Measurements from ENCODE around the gene KRT14. TPM values are rescaled to one million over a fixed set of nuclear protein-coding genes. Genes with fewer than 3 reads are reported as not detected.

Gene KRT14
- total RNA-seq, 1 experiment from 2014 or later, result not detected

GRCh38 chr17:41563607-41564170 is 23.0 kb downstream of the KRT14 start:
- ChIA-PET POLR2A (no interaction called here), CTCF (interaction anchor here (2.0 kb wide), 1 partner anchor 15 kb away, joined by 8 read pairs; no protein-coding TSS in a partner anchor)
- H3K4me3 ChIP-seq (ENCODE audit: low read depth in 2 of 2, low read length in 2 of 2), result no peak overlapping the region
- H3K36me3 ChIP-seq (ENCODE audit: control insufficient read depth, insufficient read depth, low read length), result no peaks in the 10 kb centered on the region
- TF ChIP-seq SIN3A (IDR thresholded peaks at IDR 0.05; ENCODE audit: borderline replicate concordance, insufficient read depth, low read depth, low read length) (no peak), POLR2AphosphoS5 (IDR thresholded peaks at IDR 0.05; ENCODE audit: low read depth, low read length) (no peak), TCF7L2 (IDR thresholded peaks at IDR 0.05; ENCODE audit: low read depth, low read length) (no peak), CTCF (IDR thresholded peaks at IDR 0.05) (no peak)
- TF ChIP-seq, protein P1, sequence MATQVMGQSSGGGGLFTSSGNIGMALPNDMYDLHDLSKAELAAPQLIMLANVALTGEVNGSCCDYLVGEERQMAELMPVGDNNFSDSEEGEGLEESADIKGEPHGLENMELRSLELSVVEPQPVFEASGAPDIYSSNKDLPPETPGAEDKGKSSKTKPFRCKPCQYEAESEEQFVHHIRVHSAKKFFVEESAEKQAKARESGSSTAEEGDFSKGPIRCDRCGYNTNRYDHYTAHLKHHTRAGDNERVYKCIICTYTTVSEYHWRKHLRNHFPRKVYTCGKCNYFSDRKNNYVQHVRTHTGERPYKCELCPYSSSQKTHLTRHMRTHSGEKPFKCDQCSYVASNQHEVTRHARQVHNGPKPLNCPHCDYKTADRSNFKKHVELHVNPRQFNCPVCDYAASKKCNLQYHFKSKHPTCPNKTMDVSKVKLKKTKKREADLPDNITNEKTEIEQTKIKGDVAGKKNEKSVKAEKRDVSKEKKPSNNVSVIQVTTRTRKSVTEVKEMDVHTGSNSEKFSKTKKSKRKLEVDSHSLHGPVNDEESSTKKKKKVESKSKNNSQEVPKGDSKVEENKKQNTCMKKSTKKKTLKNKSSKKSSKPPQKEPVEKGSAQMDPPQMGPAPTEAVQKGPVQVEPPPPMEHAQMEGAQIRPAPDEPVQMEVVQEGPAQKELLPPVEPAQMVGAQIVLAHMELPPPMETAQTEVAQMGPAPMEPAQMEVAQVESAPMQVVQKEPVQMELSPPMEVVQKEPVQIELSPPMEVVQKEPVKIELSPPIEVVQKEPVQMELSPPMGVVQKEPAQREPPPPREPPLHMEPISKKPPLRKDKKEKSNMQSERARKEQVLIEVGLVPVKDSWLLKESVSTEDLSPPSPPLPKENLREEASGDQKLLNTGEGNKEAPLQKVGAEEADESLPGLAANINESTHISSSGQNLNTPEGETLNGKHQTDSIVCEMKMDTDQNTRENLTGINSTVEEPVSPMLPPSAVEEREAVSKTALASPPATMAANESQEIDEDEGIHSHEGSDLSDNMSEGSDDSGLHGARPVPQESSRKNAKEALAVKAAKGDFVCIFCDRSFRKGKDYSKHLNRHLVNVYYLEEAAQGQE (IDR thresholded peaks at IDR 0.05; ENCODE audit: insufficient read depth in 1 of 2, low read depth in 2 of 2, low read length in 1 of 2), result no peak
- no peak overlapping the region for H3K27ac ChIP-seq (ENCODE audit: low read length)
- BruUV-seq (replicated peaks), result no TSS peak
- no peaks in the 10 kb centered on the region for H3K4me1 ChIP-seq (ENCODE audit: control insufficient read depth, insufficient read depth, low read length)
- H3K27me3 ChIP-seq (ENCODE audit: control insufficient read depth, insufficient read depth, low read length), result peaks cover 3% of the 10 kb centered on the region; the same call in 1 of the 2 replicates
- intact Hi-C loops (cut with micrococcal nuclease; ENCODE audit: unreplicated experiment) (no loop called here), in situ Hi-C loops (cut with HindIII; ENCODE audit: low pct_unique_long_range_greater_than_20kb, low sequenced_read_pairs) (no loop called here)
- H3K9me3 ChIP-seq (ENCODE audit: control insufficient read depth, insufficient read depth, low read depth, low read length), result no peaks in the 10 kb centered on the region
- DNase-seq (ENCODE audit: low read depth, low spot score) (no peak), ATAC-seq (no peak)

DNA sequence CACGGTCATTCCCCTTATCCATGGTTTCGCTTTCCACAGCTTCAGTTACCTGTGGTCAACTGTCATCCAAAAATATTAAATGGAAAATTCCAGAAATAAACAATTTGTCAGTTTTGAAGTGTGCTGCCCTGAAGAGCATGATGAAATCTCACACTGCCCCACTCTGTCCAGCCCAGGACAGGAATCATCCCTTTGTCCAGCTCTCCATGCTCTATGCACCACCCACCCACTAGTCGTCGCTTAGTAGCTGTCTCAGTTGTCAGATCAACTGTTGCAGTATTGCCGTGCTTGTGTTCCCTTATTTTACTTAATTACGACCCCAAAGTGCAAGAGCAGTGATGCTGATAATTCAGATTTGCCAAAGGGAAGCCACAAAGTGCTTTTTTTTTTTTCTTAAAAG is 25.1 kb downstream of the KRT14 start:
- no TSS peak for BruUV-seq (replicated peaks)
- TF ChIP-seq CTCF (IDR thresholded peaks at IDR 0.05), result no peak
- TF ChIP-seq SIN3A (IDR thresholded peaks at IDR 0.05; ENCODE audit: borderline replicate concordance, insufficient read depth, low read depth, low read length), result no peak
- TF ChIP-seq, protein P1 (IDR thresholded peaks at IDR 0.05; ENCODE audit: insufficient read depth in 1 of 2, low read depth in 2 of 2, low read length in 1 of 2), result no peak
- no peak for TF ChIP-seq TCF7L2 (IDR thresholded peaks at IDR 0.05; ENCODE audit: low read depth, low read length)
- TF ChIP-seq POLR2AphosphoS5 (IDR thresholded peaks at IDR 0.05; ENCODE audit: low read depth, low read length), result no peak
- DNase-seq (ENCODE audit: low read depth, low spot score), result no peak
- H3K4me1 ChIP-seq (ENCODE audit: control insufficient read depth, insufficient read depth, low read length), result no peaks in the 10 kb centered on the region
- H3K36me3 ChIP-seq (ENCODE audit: control insufficient read depth, insufficient read depth, low read length), result no peaks in the 10 kb centered on the region
- intact Hi-C loops (cut with micrococcal nuclease; ENCODE audit: unreplicated experiment), result no loop called here
- ChIA-PET CTCF (interaction anchor here (1.2 kb wide), 1 partner anchor 11 kb away, joined by 3 read pairs; no protein-coding TSS in a partner anchor), POLR2A (interaction anchor here (0.7 kb wide), 1 partner anchor 474 kb away, joined by 6 read pairs; no protein-coding TSS in a partner anchor)
- H3K9me3 ChIP-seq (ENCODE audit: control insufficient read depth, insufficient read depth, low read depth, low read length), result no peaks in the 10 kb centered on the region
- H3K27ac ChIP-seq (ENCODE audit: low read length), result no peak overlapping the region
- H3K4me3 ChIP-seq (ENCODE audit: low read depth in 2 of 2, low read length in 2 of 2), result no peak overlapping the region
- in situ Hi-C loops (cut with HindIII; ENCODE audit: low pct_unique_long_range_greater_than_20kb, low sequenced_read_pairs), result no loop called here
- ATAC-seq, result no peak
- H3K27me3 ChIP-seq (ENCODE audit: control insufficient read depth, insufficient read depth, low read length), result peaks cover 3% of the 10 kb centered on the region; the same call in 1 of the 2 replicates

All from Panc1 (cell line).